H1 (cell line): ENCODE measurements around the gene MAP4K1. TPM values are rescaled to one million over a fixed set of nuclear protein-coding genes. Genes with fewer than 3 reads are reported as not detected.
A peak's percentile ranks its signal among the peaks of the same experiment; 100 is the strongest.

ENCODE experiments used
- SRF ChIP-seq: IDR thresholded peaks from 2 replicates; pipeline ENCODE4 v1.6.1; 2011; ENCODE audit warnings: mild to moderate bottlenecking, low read depth, low read length, moderate library complexity
- polyA plus RNA-seq, 7 experiments: library from polyadenylated mRNA; depleted of rRNA in 3 of 7; stranded (reverse) in 5 of 7; unstranded in 2 of 7; fragments of >200 nt in 5 of 7; fragments of 200-250 nt in 2 of 7; gene quantifications; 1 replicate in 5 of 7; 2 replicates in 1 of 7; 4 replicates in 1 of 7; pipeline versions ENCODE4 v1.2.1 to v1.2.3, GENCODE V29; 2011 to 2013; ENCODE audit warnings: missing spikeins in 2 of 7, mixed read lengths in 2 of 7
- total RNA-seq: library from RNA; stranded (reverse); fragmentation: NEBNext Ultra II Directional; extraction: Animal tissue kit (Norgen Biotek cat#: 25700); gene quantifications from 2 replicates; pipeline ENCODE4 v1.2.1, GENCODE V29; 2021
- TF ChIP-seq, protein P1 (sequence below): IDR thresholded peaks from 2 replicates; pipeline ENCODE4 v1.6.1; 2012; ENCODE audit warnings: inconsistent platforms

Gene MAP4K1
- total and polyA plus RNA-seq, 2 of the 8 experiments (the other 6 are each of a cell fraction or from before 2014, with no cell fraction given), result 9.0 to 10.4 TPM

DNA sequence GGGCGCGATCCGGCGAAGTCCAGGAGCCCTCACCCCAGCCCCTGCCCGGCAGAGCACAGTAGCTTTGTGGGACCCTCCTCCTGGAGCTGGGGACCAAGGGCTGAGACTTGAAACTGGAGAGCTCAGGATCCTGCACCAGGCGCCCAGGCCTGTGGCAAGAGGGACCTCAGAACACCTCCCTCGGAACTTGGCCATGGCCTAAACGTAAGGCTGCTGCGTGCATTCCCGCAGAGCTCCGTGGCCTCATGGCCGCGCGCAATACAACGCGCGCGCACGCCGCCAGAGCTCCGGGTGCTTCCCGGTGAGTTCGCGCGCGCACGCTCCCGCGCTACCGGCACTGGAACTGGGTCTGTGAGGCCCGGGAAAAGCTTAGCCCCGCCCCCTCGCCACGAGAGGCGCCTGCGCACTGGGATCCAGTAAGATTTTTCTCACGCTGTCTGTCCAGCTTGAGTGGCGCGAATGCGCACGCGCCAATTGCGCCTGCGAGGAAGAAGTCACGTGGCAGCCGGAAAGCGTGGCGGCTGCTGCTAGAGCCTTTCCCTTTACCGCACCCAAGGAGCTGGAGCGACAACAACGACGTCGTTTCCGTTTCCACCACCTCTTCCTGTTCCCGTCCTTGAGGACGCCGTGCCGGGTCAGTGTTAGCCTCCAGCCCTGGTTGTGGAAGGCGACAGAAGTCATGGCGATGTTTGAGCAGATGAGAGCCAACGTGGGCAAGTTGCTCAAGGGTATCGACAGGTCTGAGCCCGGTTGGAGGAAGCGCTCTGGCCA is 1.0 kb upstream of the MAP4K1 start, which contains the start of gene EIF3K (continued):
- no peak for TF ChIP-seq SRF
- TF ChIP-seq, protein P1, sequence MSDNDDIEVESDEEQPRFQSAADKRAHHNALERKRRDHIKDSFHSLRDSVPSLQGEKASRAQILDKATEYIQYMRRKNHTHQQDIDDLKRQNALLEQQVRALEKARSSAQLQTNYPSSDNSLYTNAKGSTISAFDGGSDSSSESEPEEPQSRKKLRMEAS, result peak; percentile 89
- TF ChIP-seq, all 59 proteins: peak for 23
